ENCODE results near the gene KRT86.
"Not testable (repeated sequence)": the region's sequence is repeated elsewhere in the genome, so short reads cannot be mapped to it uniquely, and the experiment has no call there.

The KRT86 gene

DNA sequence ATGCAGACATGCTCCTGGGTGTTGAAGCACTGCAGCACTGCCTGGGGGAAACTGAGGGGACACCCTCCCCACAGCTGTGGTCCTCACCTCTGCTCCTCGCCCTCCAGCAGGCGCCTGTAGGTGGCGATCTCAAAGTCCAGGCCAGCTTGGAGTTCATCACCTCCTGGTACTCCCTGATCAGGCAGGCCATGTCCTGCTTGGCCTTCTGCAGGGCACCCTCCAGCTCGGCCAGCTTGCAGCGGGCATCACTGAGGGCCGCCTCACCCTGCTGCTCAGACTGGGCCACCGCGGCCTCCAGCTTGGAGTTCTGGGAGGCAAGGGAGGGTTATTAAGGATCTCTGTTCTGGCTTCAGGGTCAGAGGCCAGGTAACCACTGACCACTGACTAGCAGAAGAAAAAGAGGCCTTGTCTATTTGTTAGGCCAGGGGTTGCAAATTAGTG lies 22.2 kb upstream of the KRT86 start:
- not testable (repeated sequence) for DNase-seq (ENCODE audit: low read depth)

DNA sequence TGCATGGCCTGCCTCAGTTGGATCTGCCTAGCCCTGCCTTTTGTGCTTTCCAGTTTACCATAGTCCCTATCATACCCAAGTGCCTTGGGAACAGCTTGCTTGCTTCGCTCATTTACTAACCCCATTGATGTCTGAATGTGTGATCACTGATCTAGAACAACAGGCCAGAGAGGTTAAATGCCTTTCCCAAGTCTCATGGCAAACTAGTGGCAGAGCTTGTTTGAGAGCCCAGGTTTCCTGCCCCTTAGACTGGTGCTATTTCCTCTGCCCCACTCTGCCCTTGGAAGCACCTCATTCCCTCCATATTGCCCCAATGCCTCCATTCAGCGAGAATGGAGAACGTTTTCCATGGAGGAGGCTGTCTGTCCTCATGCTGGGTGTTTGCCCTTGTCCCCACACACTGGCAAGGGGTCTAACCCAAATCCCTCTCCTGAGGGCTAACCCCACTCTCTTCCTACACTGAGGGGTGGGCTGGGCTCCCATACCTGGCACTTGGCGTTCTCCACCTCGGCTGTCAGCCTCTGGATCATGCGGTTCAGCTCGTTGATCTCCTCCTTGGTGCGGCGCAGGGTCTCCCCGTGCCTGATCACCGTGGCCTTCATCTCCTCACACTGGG lies 21.6 kb upstream of the KRT86 start:
- DNase-seq (ENCODE audit: low read depth) = no peak

DNA sequence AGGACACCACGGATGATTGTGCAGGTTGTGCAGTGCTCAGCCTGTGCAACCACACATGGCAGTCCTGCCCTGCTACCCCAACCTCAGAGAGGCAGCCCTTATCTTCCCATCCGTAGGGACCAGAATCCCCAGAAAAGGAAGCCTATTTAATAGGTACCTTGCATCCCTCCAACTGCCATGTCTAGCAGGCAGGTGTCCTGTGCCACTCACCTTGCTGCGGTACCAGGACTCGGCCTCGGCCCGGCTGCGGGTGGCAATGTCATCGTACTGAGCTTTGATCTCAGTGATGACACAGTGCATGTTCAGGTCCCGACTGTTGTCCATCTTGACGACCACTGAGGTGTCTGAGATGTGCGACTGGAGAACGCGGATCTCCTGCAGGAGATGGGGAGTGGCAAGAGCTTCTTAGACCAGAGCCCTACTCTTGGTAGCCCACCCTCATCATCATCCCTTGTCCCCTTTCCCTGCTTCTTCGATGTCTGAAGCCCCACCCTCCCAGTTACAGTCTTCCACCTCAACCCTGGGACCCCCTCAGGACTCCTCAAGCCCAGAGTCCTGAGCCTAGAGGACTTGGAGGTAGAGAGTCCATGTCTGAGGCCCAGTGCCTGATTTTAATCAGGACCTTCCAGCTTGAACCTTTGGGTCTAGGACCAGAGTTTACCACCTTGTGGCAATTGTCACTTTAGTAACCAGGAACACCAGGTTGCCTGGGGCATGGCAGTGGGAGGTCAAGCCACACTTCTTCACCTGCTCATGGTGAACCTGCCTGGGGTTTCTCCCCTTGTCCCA lies 20.9 kb upstream of the KRT86 start:
- DNase-seq (ENCODE audit: low read depth) = no peak

DNA sequence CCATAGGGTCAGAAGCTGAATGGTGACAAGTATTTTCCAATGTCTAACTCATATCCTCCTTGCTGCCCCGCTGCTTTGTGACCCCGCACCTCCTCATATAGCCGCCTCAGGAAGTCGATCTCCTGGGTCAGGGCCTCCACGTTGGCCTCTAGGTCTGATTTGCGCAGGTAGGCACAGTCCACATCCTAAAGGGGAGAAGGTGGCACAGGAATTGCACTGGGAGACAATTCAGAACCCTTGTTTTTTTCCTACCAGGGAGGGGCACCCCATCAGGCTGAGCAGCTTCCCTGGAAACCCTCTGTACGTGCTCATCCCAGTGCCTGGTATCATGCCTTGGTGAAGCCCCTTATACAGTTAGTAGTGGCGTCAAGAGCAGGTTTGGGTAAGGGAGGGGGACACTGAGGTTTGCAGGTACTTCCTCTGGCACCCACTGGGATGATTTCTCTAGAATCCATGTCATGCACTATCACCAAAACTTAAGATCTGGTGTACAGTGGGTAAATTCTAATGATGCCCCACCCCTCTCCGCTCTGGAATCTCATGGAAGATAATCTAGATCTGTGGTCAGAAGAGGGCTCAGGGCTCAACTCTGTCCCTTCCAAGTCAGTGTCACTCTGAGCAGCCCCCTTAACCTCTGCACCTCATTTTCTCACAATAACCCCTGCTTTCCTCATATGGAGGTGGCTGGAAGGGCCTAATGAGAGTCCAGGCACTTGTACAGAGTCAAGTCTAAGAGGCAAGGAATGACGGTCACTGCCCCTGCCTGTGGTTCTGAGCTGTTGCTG lies 20.1 kb upstream of the KRT86 start:
- no peak for DNase-seq (ENCODE audit: low read depth)

DNA sequence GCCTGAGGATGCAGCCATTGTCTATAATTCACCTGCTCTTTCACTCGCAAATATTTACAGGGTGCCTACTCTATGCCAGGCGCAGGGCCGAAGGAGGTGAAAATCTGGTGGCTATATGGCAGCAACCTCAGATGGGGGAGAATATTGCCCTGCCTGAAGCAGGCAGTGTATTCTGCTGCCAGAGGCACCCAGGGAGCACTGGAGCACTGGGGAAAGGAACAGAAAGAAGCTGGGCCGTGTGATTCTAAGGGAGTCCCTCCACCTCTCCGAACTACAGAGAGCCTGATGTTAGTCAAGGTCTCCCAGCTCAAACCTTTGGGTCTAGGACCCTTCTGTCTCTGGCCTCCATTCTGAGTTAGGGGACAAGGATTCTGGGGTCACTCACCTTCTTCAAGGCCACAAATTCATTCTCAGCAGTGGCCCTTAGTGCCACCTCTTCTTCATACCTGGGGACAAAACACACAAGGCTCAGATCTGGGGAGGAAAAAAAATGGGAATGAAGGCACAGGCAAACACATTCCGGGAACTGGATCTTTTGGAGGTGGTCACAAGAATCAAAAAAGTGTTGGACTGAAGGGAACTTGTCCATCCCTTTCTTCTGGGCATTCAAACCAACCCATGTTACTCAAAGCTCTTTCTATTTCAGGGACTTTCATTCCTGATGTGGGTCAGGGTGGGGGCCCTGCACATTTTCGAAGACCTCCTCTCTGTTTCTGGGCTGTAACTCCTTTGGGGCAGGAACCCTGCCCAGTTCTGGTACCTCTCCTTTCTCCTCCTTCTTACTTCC lies 19.3 kb upstream of the KRT86 start:
- DNase-seq (ENCODE audit: low read depth) = no peak

DNA sequence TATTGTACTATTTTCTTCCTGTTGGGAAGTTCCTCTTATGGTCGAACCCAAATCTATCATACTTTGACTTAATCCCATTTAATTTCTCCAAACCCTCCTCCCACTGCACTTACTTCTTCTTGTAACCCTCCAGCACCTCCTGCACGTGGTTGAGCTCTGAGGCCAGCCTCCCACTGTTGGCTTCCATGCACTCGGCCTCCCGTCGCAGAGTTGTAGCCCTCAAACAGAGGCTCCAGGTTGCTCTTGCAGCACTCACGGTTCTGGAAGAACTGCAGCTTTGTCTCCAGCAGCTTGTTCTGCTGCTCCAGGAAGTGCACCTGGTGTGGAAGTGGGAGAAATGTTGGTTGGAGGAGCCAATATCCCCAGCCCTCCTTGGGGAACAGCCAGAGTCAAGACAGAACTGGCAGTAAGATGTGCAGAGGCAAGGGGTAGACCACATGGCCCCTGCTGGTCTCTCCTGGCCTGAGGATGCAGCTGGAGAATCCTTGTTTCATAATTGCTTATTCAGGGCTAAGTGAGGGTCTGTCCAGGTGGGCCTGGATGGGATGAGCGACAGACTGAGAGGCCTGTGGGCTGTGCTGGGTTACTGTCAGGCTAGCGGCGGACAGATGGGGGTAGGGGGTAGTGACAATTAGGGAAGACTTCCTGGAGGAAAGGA lies 18.4 kb upstream of the KRT86 start:
- no peak for DNase-seq (ENCODE audit: low read depth)

DNA sequence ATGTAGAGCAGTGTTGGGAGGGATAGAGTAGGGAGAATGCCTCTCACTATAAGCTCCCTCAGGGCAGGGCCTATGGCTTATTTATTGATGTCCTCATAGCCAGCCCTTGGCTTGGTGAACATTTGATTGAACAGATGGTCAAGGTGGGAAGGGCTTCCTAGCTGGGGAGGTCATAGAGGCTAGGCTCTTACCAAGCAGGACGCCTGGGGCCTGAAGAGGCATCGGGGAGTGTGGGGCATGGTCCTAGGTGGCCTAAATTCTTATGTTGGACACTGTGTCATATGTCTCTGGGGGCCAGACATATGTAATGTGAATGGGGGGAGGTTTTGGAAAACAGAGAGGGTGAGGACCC lies 17.9 kb upstream of the KRT86 start:
- no peak for DNase-seq (ENCODE audit: low read depth)

DNA sequence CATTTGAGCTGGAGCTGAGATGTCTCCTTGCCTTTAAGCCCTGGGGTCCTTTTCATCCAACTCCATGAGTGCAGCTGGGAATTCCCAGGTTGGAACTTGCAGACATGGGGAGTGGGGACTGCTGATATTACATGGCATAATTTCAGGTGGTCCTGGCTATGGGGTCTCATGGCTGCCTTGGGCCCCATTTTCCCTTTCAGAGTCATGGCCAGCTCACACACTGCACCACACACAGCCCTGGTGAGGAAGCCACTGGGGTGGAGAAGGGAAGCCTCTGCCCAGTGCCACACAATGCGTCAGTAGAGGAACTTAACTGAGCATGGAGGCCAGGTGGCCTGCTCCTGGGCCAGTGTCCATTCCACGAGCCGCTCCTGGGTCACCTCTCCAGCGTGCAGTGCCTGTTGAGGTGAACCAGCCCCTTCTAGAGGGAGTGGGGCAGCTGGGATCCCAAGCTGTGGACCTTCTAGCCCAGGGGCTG lies 17.3 kb upstream of the KRT86 start:
- DNase-seq (ENCODE audit: low read depth) = no peak

DNA sequence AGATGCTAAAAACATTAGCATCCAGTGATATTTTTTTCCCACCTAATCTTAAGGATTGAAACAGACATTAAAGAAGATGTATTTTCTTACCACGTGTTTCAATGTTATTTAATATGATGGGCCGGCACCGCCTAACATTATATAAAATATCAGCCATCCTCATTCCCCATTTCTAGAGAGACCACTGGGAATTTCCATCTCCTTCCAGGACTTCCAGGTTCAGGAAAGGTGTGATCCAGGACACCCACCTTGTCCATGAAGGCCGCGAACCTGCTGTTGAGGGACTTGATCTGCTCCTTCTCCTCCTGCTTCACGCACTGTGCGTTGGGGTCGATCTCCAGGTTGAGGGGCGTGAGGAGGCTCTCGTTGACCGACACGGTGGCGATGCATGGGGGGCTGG lies 16.5 kb upstream of the KRT86 start:
- DNase-seq (ENCODE audit: low read depth) = not testable (repeated sequence)

DNA sequence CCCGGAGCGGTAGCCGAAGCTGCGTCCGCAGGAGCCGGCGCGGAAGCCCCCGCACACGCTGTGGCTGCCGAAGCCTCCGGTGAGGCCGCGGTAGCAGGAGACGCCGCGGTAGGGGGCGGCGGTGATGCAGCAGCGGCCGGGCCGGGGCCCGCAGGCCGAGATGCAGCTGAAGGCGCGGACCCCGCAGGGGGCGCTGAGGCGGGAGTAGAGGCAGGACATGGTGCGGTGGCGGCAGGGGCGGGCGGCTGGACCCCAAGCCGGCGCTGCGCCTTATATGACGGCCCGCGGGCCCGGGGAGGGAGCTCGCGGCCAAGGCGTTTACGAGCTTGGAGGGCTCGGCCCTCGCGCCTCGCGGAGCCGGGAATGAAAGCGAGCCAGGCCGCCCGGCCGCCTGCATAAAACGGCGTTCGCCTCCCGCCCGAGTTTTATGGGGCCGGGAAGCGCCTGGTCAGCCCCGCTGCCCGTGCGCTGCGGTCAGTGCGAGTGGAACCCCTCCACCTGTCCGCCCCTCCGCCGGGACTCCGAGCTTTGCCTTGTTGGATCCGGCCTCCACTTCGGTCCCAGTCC lies 16.0 kb upstream of the KRT86 start:
- DNase-seq (ENCODE audit: low read depth) = no peak

DNA sequence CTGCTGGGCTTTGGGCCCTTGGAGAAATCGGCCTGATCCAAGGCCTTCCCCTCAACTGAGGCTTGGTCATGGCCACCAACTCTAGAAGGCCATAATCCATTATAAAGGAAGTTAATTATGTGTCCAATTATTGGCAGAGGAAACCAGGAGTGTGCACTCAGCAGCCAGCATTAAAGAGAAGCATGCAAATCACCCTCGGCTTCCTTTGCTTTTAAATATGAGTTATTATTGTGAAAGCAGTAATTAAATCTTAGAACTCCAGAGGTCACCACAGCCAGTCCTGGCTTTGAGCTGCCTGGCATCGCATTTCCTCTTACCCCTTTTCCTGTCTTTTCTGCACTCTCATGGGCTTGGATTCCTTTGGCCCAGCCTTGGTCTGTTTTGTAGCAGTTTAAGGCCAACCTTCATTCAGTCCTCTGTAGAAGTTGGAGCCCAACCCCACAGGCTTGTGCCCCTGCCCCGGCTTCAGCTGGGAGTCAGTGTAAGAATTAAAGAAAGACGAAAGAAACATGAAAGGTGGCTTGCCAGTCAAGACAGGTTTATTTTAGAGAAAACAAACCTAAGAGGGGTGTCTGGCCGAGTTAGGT lies 14.7 kb upstream of the KRT86 start:
- DNase-seq (ENCODE audit: low read depth) = no peak

DNA sequence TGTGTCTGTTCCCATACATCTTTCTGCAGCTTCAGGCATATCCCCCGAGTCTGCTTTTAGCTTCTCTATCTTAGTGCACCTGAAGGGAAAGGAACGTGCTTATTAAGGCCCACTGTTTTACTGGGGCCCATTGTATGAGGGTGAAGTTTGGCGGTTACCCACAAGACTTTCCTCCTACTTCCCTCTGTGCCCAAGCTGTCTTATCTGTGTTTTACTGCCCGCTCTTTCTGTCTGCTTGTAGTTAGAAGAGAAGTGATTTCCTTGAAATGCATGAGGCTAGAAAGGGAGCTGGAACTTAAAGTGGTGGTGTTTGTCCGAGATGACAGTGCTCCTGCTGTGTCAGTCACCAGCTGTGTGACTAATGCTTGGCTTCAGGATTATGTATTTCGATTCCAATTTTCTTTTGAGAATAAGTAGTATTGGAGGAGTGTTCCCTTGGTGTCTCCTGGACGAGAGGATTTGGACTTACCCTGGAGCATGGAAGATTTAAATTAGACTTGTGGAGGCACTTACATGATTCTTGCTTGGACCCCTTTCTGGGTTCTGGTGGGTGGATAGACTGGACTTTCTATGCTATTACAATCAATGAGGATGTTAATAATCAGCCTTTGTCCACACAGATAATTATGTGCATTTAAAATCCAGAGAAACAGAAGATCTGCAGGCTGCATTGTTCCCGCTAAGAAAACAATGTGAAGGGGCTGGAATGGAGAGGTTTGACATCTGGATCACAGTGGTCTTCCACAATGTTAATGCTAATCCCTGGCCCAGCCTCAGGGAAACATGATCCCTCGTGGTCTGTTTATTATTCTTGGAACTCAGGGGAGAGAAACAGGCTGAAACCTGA lies 13.9 kb upstream of the KRT86 start:
- DNase-seq (ENCODE audit: low read depth) = no peak

DNA sequence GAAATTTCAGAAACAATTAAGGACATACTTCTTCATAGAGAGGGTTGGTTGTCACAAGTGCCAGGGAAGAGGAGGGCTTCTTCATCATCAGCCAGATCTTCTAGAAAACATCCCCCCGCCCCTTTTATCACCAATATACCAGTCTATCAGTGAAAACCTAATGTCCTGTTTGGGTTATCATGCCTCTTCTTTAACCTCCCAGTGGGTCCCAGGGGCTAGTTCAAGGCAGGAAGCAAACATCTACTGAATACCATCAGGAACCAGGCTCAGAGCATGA lies 13.3 kb upstream of the KRT86 start:
- no peak for DNase-seq (ENCODE audit: low read depth)

DNA sequence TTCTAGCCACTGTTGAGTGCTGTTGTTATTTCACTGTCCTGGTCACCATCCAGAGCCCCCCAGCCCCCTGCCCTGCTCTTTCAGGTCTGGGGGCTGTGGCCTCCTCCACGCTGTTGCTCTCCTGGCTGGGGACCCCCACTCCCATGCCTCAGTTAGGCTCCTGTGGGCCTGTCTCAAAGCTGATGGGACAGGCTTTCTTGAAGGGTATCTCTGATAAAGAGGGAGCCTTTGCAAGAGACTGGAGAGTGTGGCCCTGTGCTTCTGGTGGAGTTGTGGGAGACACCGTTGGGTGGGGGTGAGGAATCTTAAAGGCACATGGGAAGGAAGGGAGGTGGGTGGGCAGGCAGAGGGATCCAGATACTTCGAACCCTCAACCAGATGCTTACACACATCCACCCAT lies 12.2 kb upstream of the KRT86 start:
- no peak for DNase-seq (ENCODE audit: low read depth)

DNA sequence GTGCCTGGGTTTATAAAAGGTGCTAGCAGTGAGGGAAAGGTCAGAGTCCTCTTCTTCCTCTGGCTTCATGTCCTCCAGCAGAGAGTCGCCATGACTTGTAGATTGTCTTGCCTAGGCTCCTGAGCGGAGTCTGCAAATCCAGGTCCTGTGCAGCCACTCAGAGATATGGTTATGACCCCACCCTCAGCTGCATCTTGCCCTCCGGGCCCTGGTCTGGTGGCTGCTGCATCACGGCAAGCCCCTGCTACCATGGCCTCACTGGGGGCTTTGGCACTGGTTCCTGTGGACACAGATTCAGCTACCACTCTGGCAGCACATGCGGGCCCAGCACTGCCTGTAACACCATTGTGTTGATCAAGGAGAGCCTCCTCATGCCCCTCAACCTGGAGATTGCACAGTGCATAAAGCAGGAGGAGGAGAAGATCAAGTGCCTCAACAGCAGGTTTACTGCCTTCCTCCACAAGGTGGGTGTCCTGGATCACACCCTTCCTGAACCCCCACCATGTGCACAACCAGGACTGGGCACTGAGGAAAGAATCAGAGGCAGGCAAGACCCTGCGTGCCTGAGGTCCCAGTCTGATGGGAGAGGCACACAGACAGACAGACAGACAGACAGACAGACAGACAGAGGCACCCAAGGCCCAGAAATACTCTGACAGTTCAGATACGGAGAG lies 10.5 kb upstream of the KRT86 start:
- DNase-seq (ENCODE audit: low read depth) = no peak

DNA sequence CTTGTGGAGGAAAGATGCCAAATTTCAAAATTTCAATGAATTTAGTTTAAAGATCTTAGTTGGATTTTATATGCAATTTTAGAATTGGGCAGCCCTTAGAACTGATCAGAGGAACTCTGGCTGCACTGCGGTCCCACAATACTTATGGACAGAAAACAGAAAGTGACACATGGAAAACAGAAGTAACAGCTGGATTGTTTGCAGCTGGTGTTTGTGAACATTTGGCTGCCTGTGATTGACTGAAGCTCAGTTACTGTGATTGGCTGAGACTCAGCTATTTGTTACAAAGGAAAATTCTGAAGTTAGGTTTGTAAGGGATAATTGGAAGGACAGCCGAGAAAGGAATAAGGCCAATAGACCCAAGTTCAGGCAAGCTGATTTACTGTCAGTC lies 10.0 kb upstream of the KRT86 start:
- DNase-seq (ENCODE audit: low read depth) = no peak

DNA sequence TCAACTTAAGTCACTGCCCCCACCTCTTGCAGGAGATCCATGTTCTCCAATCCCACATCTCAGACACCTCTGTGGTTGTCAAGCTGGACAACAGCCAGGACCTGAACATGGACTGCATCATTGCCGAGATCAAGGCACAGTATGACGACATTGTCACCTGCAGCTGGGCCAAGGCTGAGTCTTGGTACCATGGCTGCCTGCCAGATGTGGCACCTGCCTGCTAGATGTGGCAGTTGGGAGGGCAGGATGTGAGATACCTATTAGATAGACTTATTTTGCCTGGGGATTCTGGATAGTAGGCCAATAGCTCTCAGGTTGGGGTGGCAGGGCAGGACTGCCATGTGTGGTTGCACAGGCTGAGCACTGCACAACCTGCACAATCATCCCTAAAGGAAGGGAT lies 7.9 kb upstream of the KRT86 start:
- DNase-seq (ENCODE audit: low read depth) = no peak

DNA sequence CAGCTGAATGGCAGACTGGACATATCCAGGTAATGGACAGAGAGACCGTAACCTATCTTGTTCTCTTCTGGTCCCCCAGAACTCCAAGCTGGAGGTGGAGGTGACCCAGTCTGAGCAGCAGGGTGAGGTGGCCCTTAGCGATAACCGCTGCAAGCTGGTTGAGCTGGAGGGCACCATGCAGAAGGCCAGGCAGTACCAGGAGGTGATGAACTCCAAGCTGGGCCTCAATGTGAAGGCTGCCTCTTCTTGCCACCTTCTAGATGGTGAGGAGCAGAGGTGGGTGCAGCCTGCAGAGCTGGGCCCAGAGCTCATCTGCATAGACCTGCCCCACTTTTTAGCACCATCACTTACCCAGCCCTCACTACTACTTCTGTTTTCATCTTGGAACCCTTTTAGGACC lies 7.2 kb upstream of the KRT86 start:
- DNase-seq (ENCODE audit: low read depth) = no peak

DNA sequence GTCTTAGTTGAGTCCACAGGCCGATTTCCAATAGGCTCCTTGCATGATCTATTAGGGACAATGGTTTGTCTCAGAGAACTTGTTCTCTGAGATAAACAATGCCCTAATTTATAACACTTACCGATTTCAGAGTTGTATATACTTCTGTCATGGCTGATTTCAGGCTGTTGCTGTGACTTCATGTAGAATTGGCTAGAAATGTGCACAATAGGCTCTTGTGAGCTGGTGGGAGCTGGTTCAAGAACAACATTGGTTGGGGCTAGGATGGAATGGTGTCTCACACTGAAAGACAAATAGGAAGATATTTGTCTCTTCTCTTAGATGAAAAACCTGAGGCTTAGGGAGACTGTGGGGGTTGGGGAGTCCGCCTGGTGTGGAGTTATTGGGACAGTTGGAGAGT lies 6.7 kb upstream of the KRT86 start:
- DNase-seq (ENCODE audit: low read depth) = no peak

DNA sequence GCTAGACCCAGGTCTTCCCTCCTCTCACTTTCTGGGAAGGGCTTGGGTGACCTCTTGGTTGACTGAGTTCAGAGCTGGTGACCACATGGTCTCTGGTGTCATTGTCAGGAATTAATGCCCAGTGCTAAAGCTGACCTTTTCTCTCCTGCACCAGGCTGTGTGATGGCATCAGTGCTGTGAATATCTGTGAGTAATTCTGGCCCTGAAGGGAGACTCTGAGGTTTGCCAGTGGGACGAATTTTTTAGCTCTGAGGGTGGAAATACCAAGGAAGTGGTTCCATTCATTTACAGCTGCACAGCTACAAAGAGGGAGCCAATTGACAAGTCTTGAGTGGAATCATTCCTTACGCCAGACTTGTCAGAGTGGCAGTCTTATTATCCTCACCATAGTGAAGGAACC lies 6.2 kb upstream of the KRT86 start:
- DNase-seq (ENCODE audit: low read depth) = no peak
